K562 (cell line): ENCODE data around the gene PIK3CG. TPM values are rescaled to one million over a fixed set of nuclear protein-coding genes. Genes with fewer than 3 reads are reported as not detected.

Source experiments
- BCLAF1 ChIP-seq, 2 experiments: fragments of 450-650 bp in 1 of 2; IDR thresholded peaks; 2 replicates each; pipeline ENCODE4 v1.6.1; 2011 to 2017; ENCODE audit warnings: low read depth in 2 of 2, antibody characterized with exemption in 1 of 2, borderline replicate concordance in 1 of 2, low read length in 1 of 2, mild to moderate bottlenecking in 1 of 2, mixed read lengths in 1 of 2; ENCODE audit not compliant: control insufficient read depth in 1 of 2
- CCAR2 ChIP-seq: fragments of 200-400 bp; formaldehyde crosslinking; IDR thresholded peaks from 2 replicates; pipeline ENCODE4 v1.6.1; 2017; ENCODE audit warnings: mild to moderate bottlenecking, low read depth, low read length
- EP400 ChIP-seq: fragments of 450-650 bp; IDR thresholded peaks from 2 replicates; pipeline ENCODE4 v1.6.1; 2017; ENCODE audit warnings: antibody characterized with exemption, mild to moderate bottlenecking, moderate library complexity
- HDAC1 ChIP-seq, 2 experiments: fragments of 450-650 bp; IDR thresholded peaks; 2 replicates each; pipeline ENCODE4 v1.6.1; 2016 to 2017; ENCODE audit warnings: inconsistent platforms in 1 of 2, mild to moderate bottlenecking in 1 of 2, moderate library complexity in 1 of 2
- JUND ChIP-seq, 2 experiments: IDR thresholded peaks; 2 replicates in 1 of 2; 3 replicates in 1 of 2; pipeline ENCODE4 v1.6.1; 2011; ENCODE audit warnings: borderline replicate concordance in 2 of 2, low read depth in 2 of 2, low read length in 2 of 2, improper control_type of control experiment in 1 of 2, missing biosample characterization in 1 of 2, missing genetic modification characterization in 1 of 2, missing genetic modification reagents in 1 of 2
- KAT7 ChIP-seq: sonication (generic); formaldehyde crosslinking; IDR thresholded peaks from 2 replicates; pipeline ENCODE4 v1.8.0; 2022; ENCODE audit warnings: missing genetic modification reagents, mild to moderate bottlenecking, borderline replicate concordance
- MAFK ChIP-seq: IDR thresholded peaks from 2 replicates; pipeline ENCODE4 v1.6.1; 2011; ENCODE audit warnings: low read length, improper control_type of control experiment
- SP2 ChIP-seq: IDR thresholded peaks from 2 replicates; pipeline ENCODE4 v1.6.1; 2011; ENCODE audit warnings: mild to moderate bottlenecking, low read depth, low read length, moderate library complexity; ENCODE audit not compliant: poor library complexity, severe bottlenecking; ENCODE audit errors: extremely low read depth
- SUPT5H ChIP-seq: fragments of 450-650 bp; IDR thresholded peaks from 2 replicates; pipeline ENCODE4 v1.6.1; 2016
- TBL1XR1 ChIP-seq, 2 experiments: IDR thresholded peaks; 2 replicates each; pipeline ENCODE4 v1.6.1; 2012; ENCODE audit warnings: improper control_type of control experiment in 2 of 2, low read length in 2 of 2, mild to moderate bottlenecking in 1 of 2
- TBP ChIP-seq: optimal IDR thresholded peaks from 2 replicates; pipeline ENCODE3; 2011; ENCODE audit warnings: low read depth, low read length, improper control_type of control experiment
- TCF15 ChIP-seq: fragments of 250-450 bp; sonication (Bioruptor Pico); IDR thresholded peaks from 2 replicates; pipeline ENCODE4 v1.8.0; 2022; ENCODE audit warnings: moderate library complexity, mild to moderate bottlenecking, inconsistent platforms
- TEAD2 ChIP-seq: fragments of 450-650 bp; IDR thresholded peaks from 2 replicates; pipeline ENCODE4 v1.6.1; 2016; ENCODE audit warnings: missing genetic modification characterization, control low read depth, missing compliant biosample characterization
- TRIM24 ChIP-seq, 2 experiments: fragments of 450-650 bp; IDR thresholded peaks; 2 replicates each; pipeline ENCODE4 v1.6.1; 2016
- VEZF1 ChIP-seq: fragments of 200-800 bp; sonication (Bioruptor generic); IDR thresholded peaks from 2 replicates; pipeline ENCODE4 v1.6.1; 2017; ENCODE audit warnings: missing genetic modification characterization, missing compliant biosample characterization
- YBX1 ChIP-seq: fragments of 450-650 bp; IDR thresholded peaks from 2 replicates; pipeline ENCODE4 v1.7.1; 2016; ENCODE audit warnings: mild to moderate bottlenecking
- ZBTB17 ChIP-seq: fragments of 450-650 bp; formaldehyde crosslinking; IDR thresholded peaks from 2 replicates; pipeline ENCODE4 v1.4.0; 2020; ENCODE audit warnings: mild to moderate bottlenecking
- ZNF511 ChIP-seq: sonication (generic); formaldehyde crosslinking; IDR thresholded peaks from 2 replicates; pipeline ENCODE4 v1.8.0; 2022; ENCODE audit warnings: mild to moderate bottlenecking, missing genetic modification reagents
- ZNF655 ChIP-seq: fragments of 250-450 bp; sonication (Bioruptor Pico); IDR thresholded peaks from 2 replicates; pipeline ENCODE4 v1.5.0; 2021
- ZNF778 ChIP-seq: fragments of 450-650 bp; formaldehyde crosslinking; IDR thresholded peaks from 2 replicates; pipeline ENCODE4 v1.4.0; 2020; ENCODE audit warnings: mild to moderate bottlenecking, moderate library complexity
- ZNF780A ChIP-seq: fragments of 250-450 bp; sonication (Bioruptor Pico); IDR thresholded peaks from 2 replicates; pipeline ENCODE4 v1.5.0; 2021; ENCODE audit warnings: mild to moderate bottlenecking
- ZSCAN29 ChIP-seq: fragments of 450-650 bp; IDR thresholded peaks from 2 replicates; pipeline ENCODE4 v1.6.1; 2017
- polyA plus RNA-seq, 8 experiments: library from polyadenylated mRNA; depleted of rRNA in 4 of 8; stranded (reverse) in 5 of 8; unstranded in 3 of 8; fragments of >200 nt; fragmentation: Nextera tagmentation in 2 of 8; fragmentation: Illumina TruSeq in 1 of 8; extraction: Ambion mirVana in 2 of 8; extraction: Trizol in 1 of 8; gene quantifications; 2 replicates each; pipeline versions ENCODE4 v1.2.1 to v1.2.3, GENCODE V29; 2011 to 2014; ENCODE audit warnings: inconsistent platforms in 1 of 8, missing spikeins in 1 of 8
- total RNA-seq, 7 experiments: library from RNA; depleted of rRNA in 6 of 7; stranded (reverse); fragments of >200 nt in 6 of 7; fragmentation: Illumina TruSeq in 2 of 7; extraction: Trizol in 2 of 7; gene quantifications; 2 replicates each; pipeline versions ENCODE4 v1.2.1 to v1.2.3, GENCODE V29; 2011 to 2021; ENCODE audit warnings: low replicate concordance in 1 of 7

PIK3CG gene
- total and polyA plus RNA-seq, 9 of the 15 experiments (the other 6 are each of a cell fraction or from before 2014, with no cell fraction given): 5.3 to 42.5 (median 29.0) TPM

GRCh38 chr7:106863274-106863997 lies 1.6 kb upstream of the PIK3CG start (continued):
- peak; percentile 10; the same call in 1 of the 2 replicates for TF ChIP-seq JUND (IDR thresholded peaks at IDR 0.05; ENCODE audit: borderline replicate concordance, low read depth, low read length)
- no peak for TF ChIP-seq JUND (tag; IDR thresholded peaks at IDR 0.05; ENCODE audit: borderline replicate concordance, low read depth, low read length)
- TF ChIP-seq ZNF655 (CRISPR knock-in tag): no peak
- TF ChIP-seq VEZF1: peak; percentile 70
- TF ChIP-seq ZNF778 (CRISPR knock-in tag): no peak
- 0 out of 2 replicates have a peak, but pooled peaks have one; percentile 25 for TF ChIP-seq SUPT5H
- no peak for TF ChIP-seq ZSCAN29
- no peak for TF ChIP-seq ZNF780A (CRISPR knock-in tag)
- no peak for TF ChIP-seq MAFK
- no peak for TF ChIP-seq SP2
- no peak for TF ChIP-seq KAT7 (CRISPR knock-in tag)
- TF ChIP-seq TRIM24 (IDR thresholded peaks at IDR 0.05): 0 out of 4 replicates have a peak, but pooled peaks of 1 of the 2 experiments have one; percentile 18
- TF ChIP-seq TEAD2 (tag): 0 out of 2 replicates have a peak, but pooled peaks have one; percentile 50
- no peak for TF ChIP-seq TBL1XR1 (IDR thresholded peaks at IDR 0.05; ENCODE audit: low read length in 2 of 2)
- TF ChIP-seq ZBTB17 (CRISPR knock-in tag): no peak
- peak in 1 of 2 experiments; percentile 29; a peak in 1 of 4 replicates for TF ChIP-seq HDAC1 (IDR thresholded peaks at IDR 0.05)
- TF ChIP-seq EP400: no peak
- TF ChIP-seq YBX1: no peak
- no peak for TF ChIP-seq TCF15 (CRISPR knock-in tag)
- no peak for TF ChIP-seq CCAR2
- TF ChIP-seq TBP: peak; percentile 27
- no peak for TF ChIP-seq ZNF511
- TF ChIP-seq BCLAF1 (IDR thresholded peaks at IDR 0.05; ENCODE audit: borderline replicate concordance in 1 of 2, control insufficient read depth in 1 of 2, low read depth in 2 of 2, low read length in 1 of 2): no peak
